Panc1 (cell line): Measurements from ENCODE around the gene INSIG2.

Experiments
- CTCF ChIP-seq: fragments of 450-650 bp; IDR thresholded peaks from 2 replicates; pipeline ENCODE4 v1.5.1; 2017; ENCODE audit warnings: mild to moderate bottlenecking
- SIN3A ChIP-seq: IDR thresholded peaks from 2 replicates; pipeline ENCODE4 v1.6.1; 2012; ENCODE audit warnings: low read depth, mild to moderate bottlenecking, low read length, moderate library complexity, borderline replicate concordance; ENCODE audit not compliant: insufficient read depth
- TCF7L2 ChIP-seq: IDR thresholded peaks from 2 replicates; pipeline ENCODE4 v1.6.1; 2011; ENCODE audit warnings: mild to moderate bottlenecking, low read depth, low read length, inconsistent platforms

- no peak for TF ChIP-seq CTCF
- TF ChIP-seq SIN3A = no peak
- no peak for TF ChIP-seq TCF7L2
Observed at GRCh38 chr2:118118479-118118878, 30.2 kb downstream of the INSIG2 start.
